ENCODE data around the gene MIA2.

- TF ChIP-seq CTCF (IDR thresholded peaks at IDR 0.05) (no peak), POLR2A (IDR thresholded peaks at IDR 0.05) (no peak)
Observed at GRCh38 chr14:39233680-39234326, at the start of gene MIA2.
